ENCODE results near the gene ATP10A.

GRCh38 chr15:25871403-25871802 lies 8.3 kb upstream of the ATP10A start:
- TF ChIP-seq CTCF (IDR thresholded peaks at IDR 0.05), result no peak
- TF ChIP-seq POLR2AphosphoS5 (IDR thresholded peaks at IDR 0.05), result no peak
